ENCODE results near the gene PRKAG3. TPM values are rescaled to one million over a fixed set of nuclear protein-coding genes. Genes with fewer than 3 reads are reported as not detected.

PRKAG3 gene
- polyA plus RNA-seq, 1 of the 3 experiments (the other 2 are of a cell fraction), result not detected

- Histone ChIP-seq H3K36me3 (replicated peaks in 1 of 2; ENCODE audit: control insufficient read depth in 1 of 2, insufficient read depth in 2 of 2, low read length in 1 of 2) (no peaks in the 10 kb centered on the region), H3K9me2 (no peaks in the 10 kb centered on the region), H3K79me2 (ENCODE audit: insufficient read depth) (no peaks in the 10 kb centered on the region), H3K9me3 (no peaks in the 10 kb centered on the region), H4K20me1 (ENCODE audit: insufficient read depth) (no peaks in the 10 kb centered on the region), H3K4me1 (ENCODE audit: control insufficient read depth in 1 of 2, insufficient read depth in 2 of 2, low read depth in 1 of 2, low read length in 1 of 2) (peaks cover 0 to 5% of the 10 kb centered on the region in 2 experiments; a peak in 1 of 4 replicates), H2AFZ (ENCODE audit: low read depth) (no peak overlapping the region), H3K4me2 (no peak overlapping the region), H3K27ac (ENCODE audit: low read depth in 2 of 2, low read length in 1 of 2) (no peak overlapping the region), H3F3A (replicated peaks; ENCODE audit: insufficient read depth) (no peaks in the 10 kb centered on the region), H3K4me3 (ENCODE audit: low read depth in 2 of 2, low read length in 1 of 2) (no peak overlapping the region), H3K9ac (no peak overlapping the region), H3K27me3 (ENCODE audit: insufficient read depth) (no peaks in the 10 kb centered on the region)
- 80% methylated on average over 3 of the region's 4 CpGs for whole genome bisulfite sequencing (ENCODE audit: low lambda C conversion rate)
- no peak for TF ChIP-seq TEAD4 (IDR thresholded peaks at IDR 0.05; ENCODE audit: borderline replicate concordance, insufficient read depth)
- no peak for TF ChIP-seq ELF1 (IDR thresholded peaks at IDR 0.05)
- TF ChIP-seq RCOR1 (IDR thresholded peaks at IDR 0.05; ENCODE audit: low read length), result no peak
- TF ChIP-seq JUND (IDR thresholded peaks at IDR 0.05), result no peak
- TF ChIP-seq PBX3 (IDR thresholded peaks at IDR 0.05), result no peak
- TF ChIP-seq REST (IDR thresholded peaks at IDR 0.05; ENCODE audit: low read depth, low read length), result no peak
- no peak for TF ChIP-seq RXRA (IDR thresholded peaks at IDR 0.05; ENCODE audit: borderline replicate concordance, low read depth)
- no peak for TF ChIP-seq RAD21 (IDR thresholded peaks at IDR 0.05; ENCODE audit: low read length)
- no peak for TF ChIP-seq MXI1 (IDR thresholded peaks at IDR 0.05; ENCODE audit: low read depth, low read length)
- no peak for TF ChIP-seq FOXJ3 (CRISPR knock-in tag; IDR thresholded peaks at IDR 0.05)
- no peak for TF ChIP-seq SMC3 (IDR thresholded peaks at IDR 0.05; ENCODE audit: low read depth, low read length)
- no peak for TF ChIP-seq NFIC (IDR thresholded peaks at IDR 0.05; ENCODE audit: borderline replicate concordance)
- TF ChIP-seq FOSL2 (IDR thresholded peaks at IDR 0.05; ENCODE audit: borderline replicate concordance, low read depth), result no peak
- TF ChIP-seq MAX (IDR thresholded peaks at IDR 0.05; ENCODE audit: low read depth), result no peak
- ChIA-PET CTCF (interaction anchor here (1.7 to 2.7 kb wide), 3 partner anchors 10 to 118 kb away, joined by 6 to 11 read pairs (median 7); partner anchors contain the start of gene TTLL4), POLR2A (no interaction called here)
- no peak for DNase-seq
These were observed 3.2 kb downstream of the PRKAG3 start for GRCh38 chr2:218828477-218828778.

Data from SK-N-SH (cell line).